Measurements from ENCODE around the gene ACR. TPM values are rescaled to one million over a fixed set of nuclear protein-coding genes. Genes with fewer than 3 reads are reported as not detected.
"Not testable (repeated sequence)": the region's sequence is repeated elsewhere in the genome, so short reads cannot be mapped to it uniquely, and the experiment has no call there.

ACR gene
- total RNA-seq, 1 experiment from 2014 or later: not detected

DNA sequence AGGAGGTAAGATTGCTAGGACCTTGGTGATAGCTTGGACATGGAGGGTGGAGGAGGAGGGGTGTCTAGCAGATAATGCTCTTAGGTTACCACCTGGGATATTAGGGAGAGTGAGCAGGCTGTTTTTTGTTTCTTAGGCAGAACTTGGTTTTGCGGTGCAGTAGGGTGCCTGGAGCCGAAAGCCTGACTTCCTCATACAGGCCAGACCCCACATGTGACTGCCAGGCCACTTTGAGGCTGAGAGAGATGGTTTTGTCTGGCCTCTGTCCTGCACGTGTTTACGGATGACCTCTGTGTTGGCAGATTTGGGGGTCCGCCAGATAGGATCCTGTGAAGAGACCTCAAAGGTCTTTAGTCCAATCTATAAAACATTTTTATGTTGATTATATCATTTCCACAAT lies 47.3 kb downstream of the ACR start:
- H3F3A ChIP-seq (ENCODE audit: insufficient read depth, low read depth); POLR2A ChIA-PET (ENCODE audit: unreplicated experiment); H4K20me1 ChIP-seq (ENCODE audit: insufficient read depth); H3K9me3 ChIP-seq (ENCODE audit: insufficient read depth, low read depth); H3K4me3 ChIP-seq; H2AFZ ChIP-seq; H3K79me2 ChIP-seq (ENCODE audit: low read depth); intact Hi-C loops (cut with micrococcal nuclease; ENCODE audit: unreplicated experiment); DNase-seq; BruUV-seq (replicated peaks); H3K9me2 ChIP-seq (ENCODE audit: insufficient read depth); H3K27me3 ChIP-seq (ENCODE audit: insufficient read depth, low read depth); H3K27ac ChIP-seq; H3K36me3 ChIP-seq (ENCODE audit: low read depth); CTCF ChIA-PET; H3K4me1 ChIP-seq (replicated peaks; ENCODE audit: insufficient read depth): not testable (repeated sequence)
- H3K4me2 ChIP-seq: 0 out of 2 replicates have a peak overlapping the region, but pooled peaks have one; percentile 0

DNA sequence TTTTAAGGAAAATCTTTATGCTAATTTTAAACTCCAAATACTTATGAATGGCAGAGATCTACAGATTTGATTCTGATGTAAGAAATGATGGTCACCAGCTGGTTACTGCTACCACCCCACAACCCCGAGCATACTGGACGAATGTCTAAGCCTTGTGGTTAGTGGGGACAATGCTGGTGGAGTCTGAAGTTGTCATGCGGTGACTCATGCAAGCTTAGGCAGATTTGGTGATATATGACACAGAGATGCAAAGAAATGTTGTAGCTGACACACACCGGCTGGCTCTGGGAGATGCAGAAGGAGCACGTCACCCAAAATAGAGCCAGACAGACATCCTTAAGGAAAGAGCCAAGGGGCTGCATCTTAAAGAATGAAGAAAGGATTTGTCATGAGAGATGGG lies 48.9 kb downstream of the ACR start:
- H3K36me3 ChIP-seq (ENCODE audit: low read depth); H3F3A ChIP-seq (ENCODE audit: insufficient read depth, low read depth); BruUV-seq (replicated peaks); H4K20me1 ChIP-seq (ENCODE audit: insufficient read depth); H3K9me3 ChIP-seq (ENCODE audit: insufficient read depth, low read depth); H3K9me2 ChIP-seq (ENCODE audit: insufficient read depth); intact Hi-C loops (cut with micrococcal nuclease; ENCODE audit: unreplicated experiment); H3K4me2 ChIP-seq; H3K4me1 ChIP-seq (replicated peaks; ENCODE audit: insufficient read depth); H3K27me3 ChIP-seq (ENCODE audit: insufficient read depth, low read depth); H3K4me3 ChIP-seq; POLR2A ChIA-PET (ENCODE audit: unreplicated experiment); CTCF ChIA-PET; H3K79me2 ChIP-seq (ENCODE audit: low read depth); H3K27ac ChIP-seq; H2AFZ ChIP-seq: not testable (repeated sequence)
- DNase-seq: peak in 1 of 2 experiments; percentile 55

Other genes starting within 250 kb of the ACR start
- 37.3 and 52.2 TPM in 2 replicates for gene LMF2, start 230.5 kb upstream of the ACR start, total RNA-seq (2021)
- gene NCAPH2, start 230.0 kb upstream of the ACR start, total RNA-seq (2021): 58.8 and 62.9 TPM in 2 replicates
- gene SCO2, start 212.6 kb upstream of the ACR start, total RNA-seq (2021): 3.0 and 6.1 TPM in 2 replicates
- gene TYMP, start 208.2 kb upstream of the ACR start, total RNA-seq (2021): 5.9 and 16.5 TPM in 2 replicates
- 0.72 and 4.7 TPM in 2 replicates for gene KLHDC7B, start 192.3 kb upstream of the ACR start, total RNA-seq (2021)
- not detected in 2 replicates for gene SYCE3, start 175.3 kb upstream of the ACR start, total RNA-seq (2021)
- gene CPT1B, start 159.8 kb upstream of the ACR start, total RNA-seq (2021): 66.2 and 72.2 TPM in 2 replicates
- gene CHKB, start 155.4 kb upstream of the ACR start, total RNA-seq (2021): 60.0 and 70.4 TPM in 2 replicates
- 0.79 and 0.88 TPM in 2 replicates for gene MAPK8IP2, start 137.4 kb upstream of the ACR start, total RNA-seq (2021)
- 16.6 and 23.7 TPM in 2 replicates for gene ARSA, start 110.1 kb upstream of the ACR start, total RNA-seq (2021)
- gene SHANK3, start 65.4 kb upstream of the ACR start, total RNA-seq (2021): 5.8 and 7.6 TPM in 2 replicates
- 44.0 and 48.4 TPM in 2 replicates for gene RABL2B, start 45.4 kb downstream of the ACR start, total RNA-seq (2021)

Measured in PC-9 (cell line).